CD4-positive, alpha-beta T cell treated with Interleukin-10 for 1 hour (primary cell): Measurements from ENCODE around the gene CDK6.
A peak's percentile ranks its signal among the peaks of the same experiment; 100 is the strongest.

Experiments
- DNase-seq: peaks from one replicate; pipeline ENCODE4 v3.0.0-alpha.2; 2020

CDK6 gene

GRCh38 chr7:92731335-92732063 is 104.9 kb downstream of the CDK6 start:
- no peak for DNase-seq

- DNase-seq: no peak
Observed at GRCh38 chr7:92730808-92731207, 105.6 kb downstream of the CDK6 start.

GRCh38 chr7:92729751-92730150 is 106.6 kb downstream of the CDK6 start:
- no peak for DNase-seq

- no peak for DNase-seq
Observed at GRCh38 chr7:92729172-92729571, 107.2 kb downstream of the CDK6 start.

- no peak for DNase-seq
Observed at GRCh38 chr7:92727755-92728154, 108.6 kb downstream of the CDK6 start.

GRCh38 chr7:92725161-92725925 is 111.0 kb downstream of the CDK6 start:
- DNase-seq: no peak

GRCh38 chr7:92723943-92724342 is 112.4 kb downstream of the CDK6 start:
- no peak for DNase-seq

- DNase-seq: no peak
Observed at GRCh38 chr7:92723205-92723604, 113.2 kb downstream of the CDK6 start.

- no peak for DNase-seq
Observed at GRCh38 chr7:92722541-92722940, 113.8 kb downstream of the CDK6 start.

GRCh38 chr7:92720604-92721350 is 115.6 kb downstream of the CDK6 start:
- no peak for DNase-seq

- DNase-seq: peak; percentile 66
Observed at GRCh38 chr7:92717993-92718716, 118.2 kb downstream of the CDK6 start.

- DNase-seq: no peak
Observed at GRCh38 chr7:92717623-92717992, 118.8 kb downstream of the CDK6 start.

GRCh38 chr7:92716825-92717580 is 119.4 kb downstream of the CDK6 start:
- DNase-seq: no peak

GRCh38 chr7:92715963-92716362 is 120.4 kb downstream of the CDK6 start:
- no peak for DNase-seq

- no peak for DNase-seq
Observed at GRCh38 chr7:92714767-92715166, 121.6 kb downstream of the CDK6 start.

- DNase-seq: no peak
Observed at GRCh38 chr7:92714280-92714679, 122.1 kb downstream of the CDK6 start.

GRCh38 chr7:92709912-92710311 is 126.5 kb downstream of the CDK6 start:
- DNase-seq: no peak

- no peak for DNase-seq
Observed at GRCh38 chr7:92709150-92709549, 127.2 kb downstream of the CDK6 start.

- DNase-seq: no peak
Observed at GRCh38 chr7:92708111-92709042, 128.0 kb downstream of the CDK6 start.

GRCh38 chr7:92707435-92707834 is 128.9 kb downstream of the CDK6 start:
- no peak for DNase-seq

GRCh38 chr7:92706563-92706962 is 129.8 kb downstream of the CDK6 start:
- DNase-seq: no peak
